ENCODE measurements around the gene UTS2B.

UTS2B gene

GRCh38 chr3:191257286-191257685 is 73.0 kb downstream of the UTS2B start:
- H3K4me3 ChIP-seq (ENCODE audit: low read depth, low read length) = no peak overlapping the region
- peaks cover 6% of the 10 kb centered on the region for H3K4me1 ChIP-seq (ENCODE audit: control insufficient read depth, insufficient read depth, low read length)
- H3K36me3 ChIP-seq (ENCODE audit: control insufficient read depth in 2 of 2, insufficient read depth in 1 of 2, low read length in 2 of 2) = no peaks in the 10 kb centered on the region
- no peak overlapping the region for H3K27ac ChIP-seq (ENCODE audit: extremely low read depth, low read depth, low read length)
- H3K9me3 ChIP-seq (ENCODE audit: control insufficient read depth, insufficient read depth, low read depth, low read length) = no peaks in the 10 kb centered on the region
- ChIA-PET CTCF (no interaction called here), POLR2A (no interaction called here)
- no peak for TF ChIP-seq ZNF10 (tag by site-specific recombination; IDR thresholded peaks at IDR 0.05)
- no peak for TF ChIP-seq ZNF529 (tag by site-specific recombination; IDR thresholded peaks at IDR 0.05; ENCODE audit: insufficient replicate concordance)
- no peak for TF ChIP-seq ZNF610 (tag by site-specific recombination; IDR thresholded peaks at IDR 0.05; ENCODE audit: borderline replicate concordance)
- no peak for TF ChIP-seq ZNF311 (tag by site-specific recombination; IDR thresholded peaks at IDR 0.05; ENCODE audit: borderline replicate concordance)
- no peak for TF ChIP-seq GLI2 (tag by site-specific recombination; IDR thresholded peaks at IDR 0.05; ENCODE audit: borderline replicate concordance, low read depth)
- TF ChIP-seq ZNF701 (tag by site-specific recombination; IDR thresholded peaks at IDR 0.05) = no peak
- TF ChIP-seq ZNF843 (tag by site-specific recombination; IDR thresholded peaks at IDR 0.05) = no peak
- no peak for TF ChIP-seq ZNF302 (tag by site-specific recombination; IDR thresholded peaks at IDR 0.05; ENCODE audit: low read depth)
- TF ChIP-seq ZXDB (tag by site-specific recombination; IDR thresholded peaks at IDR 0.05) = no peak
- TF ChIP-seq HOXA7 (CRISPR knock-in tag; IDR thresholded peaks at IDR 0.05; ENCODE audit: borderline replicate concordance) = no peak
- no peak for TF ChIP-seq ZBTB26 (tag by site-specific recombination; optimal IDR thresholded peaks at IDR 0.05)
- TF ChIP-seq ZNF211 (tag by site-specific recombination; IDR thresholded peaks at IDR 0.05; ENCODE audit: low read depth) = no peak
- TF ChIP-seq PBX3 (CRISPR knock-in tag; IDR thresholded peaks at IDR 0.05) = no peak
- no peak for TF ChIP-seq ZNF223 (tag by site-specific recombination; IDR thresholded peaks at IDR 0.05)
- TF ChIP-seq ZNF624 (tag by site-specific recombination; IDR thresholded peaks at IDR 0.05) = no peak
- TF ChIP-seq ZNF24 (tag by site-specific recombination; IDR thresholded peaks at IDR 0.05) = no peak
- TF ChIP-seq ZSCAN5A (tag by site-specific recombination; IDR thresholded peaks at IDR 0.05) = no peak
- no peak for TF ChIP-seq ZNF362 (tag by site-specific recombination; IDR thresholded peaks at IDR 0.05)
- no peak for TF ChIP-seq ZNF549 (tag by site-specific recombination; IDR thresholded peaks at IDR 0.05)

- ChIA-PET CTCF (interaction anchor here (0.5 kb wide), 1 partner anchor 380 kb away, joined by 4 read pairs; no protein-coding TSS in a partner anchor), POLR2A (no interaction called here)
- TF ChIP-seq ZNF513 (tag by site-specific recombination; IDR thresholded peaks at IDR 0.05) (no peak), ZSCAN18 (tag by site-specific recombination; IDR thresholded peaks at IDR 0.05) (no peak), KLF10 (tag by site-specific recombination; IDR thresholded peaks at IDR 0.05) (no peak), YY2 (tag by site-specific recombination; IDR thresholded peaks at IDR 0.05) (no peak), ZNF645 (tag by site-specific recombination; IDR thresholded peaks at IDR 0.05) (no peak)
- no peak overlapping the region for H3K27ac ChIP-seq (ENCODE audit: extremely low read depth, low read depth, low read length)
- no peaks in the 10 kb centered on the region for H3K36me3 ChIP-seq (ENCODE audit: control insufficient read depth in 2 of 2, insufficient read depth in 1 of 2, low read length in 2 of 2)
- H3K9me3 ChIP-seq (ENCODE audit: control insufficient read depth, insufficient read depth, low read depth, low read length) = no peaks in the 10 kb centered on the region
- no peak overlapping the region for H3K4me3 ChIP-seq (ENCODE audit: low read depth, low read length)
- peaks cover 6% of the 10 kb centered on the region for H3K4me1 ChIP-seq (ENCODE audit: control insufficient read depth, insufficient read depth, low read length)
Measured at GRCh38 chr3:191256405-191256804, 73.9 kb downstream of the UTS2B start.

All from HEK293 (cell line).